ENCODE measurements around the gene EVI5. TPM values are rescaled to one million over a fixed set of nuclear protein-coding genes. Genes with fewer than 3 reads are reported as not detected.

The EVI5 gene
- total RNA-seq, 1 experiment from 2014 or later = 33.9 TPM

DNA sequence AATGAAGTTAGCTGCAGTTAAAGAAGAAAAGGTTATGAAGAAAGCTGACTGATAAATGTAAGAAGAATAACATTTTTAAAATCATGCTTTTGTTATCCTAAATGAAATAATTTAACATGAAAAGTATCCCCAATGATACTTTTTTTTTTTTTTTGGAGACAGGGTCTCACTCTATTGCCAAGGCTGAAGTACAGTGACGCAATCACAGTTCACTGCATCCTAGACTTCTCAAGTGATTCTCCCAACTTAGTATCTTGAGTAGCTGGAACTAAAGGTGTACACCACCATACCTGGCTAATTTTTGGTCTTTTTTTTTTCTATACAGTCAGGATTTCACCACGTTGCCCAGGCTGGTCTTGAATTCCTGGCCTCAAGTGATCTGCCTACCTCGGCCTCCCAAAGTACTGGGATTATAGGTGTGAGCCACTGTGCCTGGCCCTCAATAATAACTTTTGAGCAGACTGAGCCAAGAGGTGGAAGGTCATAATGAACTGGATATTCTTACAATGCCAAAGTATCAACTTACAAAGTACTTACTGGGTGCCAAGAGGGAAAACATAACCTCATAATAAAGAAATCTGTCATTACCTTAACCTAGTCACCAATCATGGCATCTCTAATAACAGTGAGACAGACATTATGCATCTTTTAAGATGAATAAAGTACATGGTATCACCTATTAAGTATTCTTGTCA, 94.5 kb downstream of the EVI5 start:
- BruUV-seq (replicated peaks) = no TSS peak

DNA sequence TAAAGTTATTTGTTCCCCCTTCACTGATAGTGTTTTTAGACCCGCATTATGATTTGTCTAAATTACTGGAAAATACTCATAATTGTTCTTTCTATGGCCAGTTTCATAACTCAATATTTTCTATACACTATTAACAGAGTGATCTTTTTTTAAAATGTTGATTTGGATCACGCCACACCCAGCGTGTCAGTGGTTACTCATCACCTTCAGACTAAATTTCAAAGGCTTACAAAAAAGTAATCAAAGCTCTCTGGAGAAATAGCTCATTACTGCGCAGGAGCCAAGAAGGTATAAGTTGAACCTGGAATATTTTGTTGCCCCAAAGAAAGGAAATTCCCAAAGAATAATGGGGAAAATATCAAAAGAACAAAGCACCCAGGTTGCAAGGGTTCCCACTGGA, 104.9 kb downstream of the EVI5 start:
- H3K4me3 Mint-ChIP-seq (ENCODE audit: low read depth, unreplicated experiment) = no peak overlapping the region
- DNase-seq = no peak
- H3K9me3 Mint-ChIP-seq (ENCODE audit: low read depth, unreplicated experiment) = peaks cover 2% of the 10 kb centered on the region
- TF ChIP-seq, protein P1, sequence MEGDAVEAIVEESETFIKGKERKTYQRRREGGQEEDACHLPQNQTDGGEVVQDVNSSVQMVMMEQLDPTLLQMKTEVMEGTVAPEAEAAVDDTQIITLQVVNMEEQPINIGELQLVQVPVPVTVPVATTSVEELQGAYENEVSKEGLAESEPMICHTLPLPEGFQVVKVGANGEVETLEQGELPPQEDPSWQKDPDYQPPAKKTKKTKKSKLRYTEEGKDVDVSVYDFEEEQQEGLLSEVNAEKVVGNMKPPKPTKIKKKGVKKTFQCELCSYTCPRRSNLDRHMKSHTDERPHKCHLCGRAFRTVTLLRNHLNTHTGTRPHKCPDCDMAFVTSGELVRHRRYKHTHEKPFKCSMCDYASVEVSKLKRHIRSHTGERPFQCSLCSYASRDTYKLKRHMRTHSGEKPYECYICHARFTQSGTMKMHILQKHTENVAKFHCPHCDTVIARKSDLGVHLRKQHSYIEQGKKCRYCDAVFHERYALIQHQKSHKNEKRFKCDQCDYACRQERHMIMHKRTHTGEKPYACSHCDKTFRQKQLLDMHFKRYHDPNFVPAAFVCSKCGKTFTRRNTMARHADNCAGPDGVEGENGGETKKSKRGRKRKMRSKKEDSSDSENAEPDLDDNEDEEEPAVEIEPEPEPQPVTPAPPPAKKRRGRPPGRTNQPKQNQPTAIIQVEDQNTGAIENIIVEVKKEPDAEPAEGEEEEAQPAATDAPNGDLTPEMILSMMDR (IDR thresholded peaks at IDR 0.05; ENCODE audit: unreplicated experiment) = no peak
- intact Hi-C loops (cut with micrococcal nuclease; ENCODE audit: unreplicated experiment) = no loop called here
- no peaks in the 10 kb centered on the region for H3K4me1 Mint-ChIP-seq (ENCODE audit: low read depth, unreplicated experiment)
- CTCF ChIA-PET = interaction anchor here (0.6 kb wide), 1 partner anchor 695 kb away, joined by 3 read pairs; no protein-coding TSS in a partner anchor
- no peaks in the 10 kb centered on the region for H3K36me3 Mint-ChIP-seq (ENCODE audit: insufficient read depth, unreplicated experiment)
- H3K27ac Mint-ChIP-seq (ENCODE audit: unreplicated experiment) = no peak overlapping the region
- H3K27me3 Mint-ChIP-seq (ENCODE audit: unreplicated experiment) = no peaks in the 10 kb centered on the region
- no TSS peak for BruUV-seq (replicated peaks)

More for the DNA sequence above, 94.5 kb downstream of the EVI5 start:
- H3K4me1 Mint-ChIP-seq (ENCODE audit: low read depth, unreplicated experiment) = no peaks in the 10 kb centered on the region
- H3K36me3 Mint-ChIP-seq (ENCODE audit: insufficient read depth, unreplicated experiment) = peaks cover 5% of the 10 kb centered on the region
- DNase-seq = no peak
- no peak overlapping the region for H3K4me3 Mint-ChIP-seq (ENCODE audit: low read depth, unreplicated experiment)
- no peaks in the 10 kb centered on the region for H3K27me3 Mint-ChIP-seq (ENCODE audit: unreplicated experiment)
- CTCF ChIA-PET = interaction anchor here (0.6 kb wide), 1 partner anchor 20 kb away, joined by 3 read pairs; no protein-coding TSS in a partner anchor
- intact Hi-C loops (cut with micrococcal nuclease; ENCODE audit: unreplicated experiment) = no loop called here
- H3K9me3 Mint-ChIP-seq (ENCODE audit: low read depth, unreplicated experiment) = no peaks in the 10 kb centered on the region
- TF ChIP-seq, protein P1 (IDR thresholded peaks at IDR 0.05; ENCODE audit: unreplicated experiment) = no peak
- no peak overlapping the region for H3K27ac Mint-ChIP-seq (ENCODE audit: unreplicated experiment)

DNA sequence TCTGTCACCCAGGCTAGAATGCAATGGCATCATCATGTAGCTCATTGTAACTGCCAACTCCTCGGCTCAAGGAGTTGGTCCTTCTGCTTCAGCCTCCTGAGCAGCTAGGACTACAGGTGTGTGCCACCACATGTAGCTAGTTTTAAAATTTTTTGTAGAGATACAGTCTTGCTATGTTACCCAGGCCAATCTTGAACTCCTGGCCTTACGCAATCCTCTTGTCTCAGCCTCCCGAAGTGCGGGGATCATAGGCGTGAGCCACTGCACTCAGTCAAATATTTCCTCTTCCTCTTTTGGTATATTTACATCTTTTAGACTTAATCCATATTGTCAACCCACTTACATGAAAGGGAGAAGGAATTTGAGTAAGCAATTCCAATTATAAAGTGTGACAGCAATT, 121.1 kb downstream of the EVI5 start:
- CTCF ChIA-PET = interaction anchor here (0.7 kb wide), 1 partner anchor 60 kb away, joined by 3 read pairs; no protein-coding TSS in a partner anchor
- TF ChIP-seq, protein P1 (IDR thresholded peaks at IDR 0.05; ENCODE audit: unreplicated experiment) = no peak
- intact Hi-C loops (cut with micrococcal nuclease; ENCODE audit: unreplicated experiment) = no loop called here
- Mint-ChIP-seq H3K27ac (ENCODE audit: unreplicated experiment) (no peak overlapping the region), H3K4me1 (ENCODE audit: low read depth, unreplicated experiment) (peaks cover 9% of the 10 kb centered on the region), H3K9me3 (ENCODE audit: low read depth, unreplicated experiment) (peaks cover 4% of the 10 kb centered on the region), H3K36me3 (ENCODE audit: insufficient read depth, unreplicated experiment) (no peaks in the 10 kb centered on the region), H3K27me3 (ENCODE audit: unreplicated experiment) (no peaks in the 10 kb centered on the region), H3K4me3 (ENCODE audit: low read depth, unreplicated experiment) (no peak overlapping the region)
- no peak for DNase-seq
- BruUV-seq (replicated peaks) = no TSS peak

DNA sequence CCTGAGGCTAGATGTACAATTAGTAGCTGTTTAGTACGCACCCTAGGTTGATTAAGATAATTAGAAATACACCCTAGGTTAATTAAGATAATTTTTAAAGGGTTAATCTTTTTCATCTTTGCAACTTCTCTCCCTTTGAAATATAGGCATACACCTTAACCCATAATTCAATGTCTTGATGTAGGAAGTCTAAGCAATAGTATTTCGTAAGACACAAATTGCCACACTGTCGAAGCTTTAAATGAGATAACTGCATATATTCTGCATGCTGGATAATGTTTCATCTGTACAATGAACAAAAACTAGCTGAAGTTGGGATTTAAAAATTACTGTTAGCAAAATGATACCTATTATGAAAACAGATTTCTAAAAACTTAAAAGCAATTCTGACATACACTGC, 122.9 kb downstream of the EVI5 start:
- CTCF ChIA-PET = no interaction called here
- H3K4me1 Mint-ChIP-seq (ENCODE audit: low read depth, unreplicated experiment) = peaks cover 9% of the 10 kb centered on the region
- no peaks in the 10 kb centered on the region for H3K36me3 Mint-ChIP-seq (ENCODE audit: insufficient read depth, unreplicated experiment)
- no peak for DNase-seq
- intact Hi-C loops (cut with micrococcal nuclease; ENCODE audit: unreplicated experiment) = no loop called here
- TF ChIP-seq, protein P1 (IDR thresholded peaks at IDR 0.05; ENCODE audit: unreplicated experiment) = no peak
- H3K9me3 Mint-ChIP-seq (ENCODE audit: low read depth, unreplicated experiment) = peaks cover 8% of the 10 kb centered on the region
- no TSS peak for BruUV-seq (replicated peaks)
- H3K27ac Mint-ChIP-seq (ENCODE audit: unreplicated experiment) = no peak overlapping the region
- H3K4me3 Mint-ChIP-seq (ENCODE audit: low read depth, unreplicated experiment) = no peak overlapping the region
- no peaks in the 10 kb centered on the region for H3K27me3 Mint-ChIP-seq (ENCODE audit: unreplicated experiment)

Data from Calu3 (cell line).